GM18907 (cell line): ENCODE results near the gene ASF1B.
"Not testable (repeated sequence)": the region's sequence is repeated elsewhere in the genome, so short reads cannot be mapped to it uniquely, and the experiment has no call there.

Experiments
- ATAC-seq: cut with Tn5 transposase; IDR thresholded peaks from one replicate; pipeline ENCODE4 v1.9.1; 2021; ENCODE audit warnings: mild to moderate bottlenecking, moderate library complexity; ENCODE audit not compliant: unreplicated experiment

Gene ASF1B

GRCh38 chr19:14160017-14160703 lies 23.8 kb upstream of the ASF1B start:
- ATAC-seq: no peak

GRCh38 chr19:14159059-14159458 lies 22.7 kb upstream of the ASF1B start:
- no peak for ATAC-seq

GRCh38 chr19:14158276-14159023 lies 22.1 kb upstream of the ASF1B start:
- no peak for ATAC-seq

GRCh38 chr19:14156971-14157717 lies 20.8 kb upstream of the ASF1B start:
- ATAC-seq: no peak

GRCh38 chr19:14156122-14156521 lies 19.7 kb upstream of the ASF1B start:
- no peak for ATAC-seq

GRCh38 chr19:14155371-14155770 lies 19.0 kb upstream of the ASF1B start:
- ATAC-seq: no peak

GRCh38 chr19:14152713-14153112 lies 16.3 kb upstream of the ASF1B start:
- no peak for ATAC-seq

- no peak for ATAC-seq
These were observed 14.6 kb upstream of the ASF1B start for GRCh38 chr19:14150770-14151661.

- ATAC-seq: no peak
These were observed 13.8 kb upstream of the ASF1B start for GRCh38 chr19:14150041-14150769.

- ATAC-seq: no peak
These were observed 13.2 kb upstream of the ASF1B start for GRCh38 chr19:14149509-14149994.

GRCh38 chr19:14148751-14149410 lies 12.5 kb upstream of the ASF1B start:
- ATAC-seq: no peak

GRCh38 chr19:14147797-14148605 lies 11.6 kb upstream of the ASF1B start:
- no peak for ATAC-seq

- ATAC-seq: no peak
These were observed 10.4 kb upstream of the ASF1B start for GRCh38 chr19:14146789-14147216.

GRCh38 chr19:14146169-14146568 lies 9.8 kb upstream of the ASF1B start:
- ATAC-seq: not testable (repeated sequence)

GRCh38 chr19:14145381-14145780 lies 9.0 kb upstream of the ASF1B start:
- no peak for ATAC-seq

GRCh38 chr19:14142262-14143190 lies 6.1 kb upstream of the ASF1B start:
- ATAC-seq: no peak

GRCh38 chr19:14141041-14141440 lies 4.7 kb upstream of the ASF1B start:
- no peak for ATAC-seq
